H1 (cell line): ENCODE results near the gene ADM5. TPM values are rescaled to one million over a fixed set of nuclear protein-coding genes. Genes with fewer than 3 reads are reported as not detected.

Experiments used
- HDAC2 ChIP-seq, 2 experiments: fragments of 300-600 bp in 1 of 2; sonication (generic) in 1 of 2; IDR thresholded peaks; 2 replicates each; pipeline ENCODE4 v1.6.1; 2011 to 2012; ENCODE audit warnings: low read depth in 2 of 2, low read length in 2 of 2, mild to moderate bottlenecking in 2 of 2, moderate library complexity in 2 of 2, borderline replicate concordance in 1 of 2, inconsistent platforms in 1 of 2
- MAX ChIP-seq: IDR thresholded peaks from 2 replicates; pipeline ENCODE4 v1.6.1; 2012; ENCODE audit warnings: inconsistent platforms
- PHF8 ChIP-seq: fragments of 200-600 bp; sonication (generic); conservative IDR thresholded peaks from 2 replicates; pipeline ENCODE4 v1.7.1; 2012; ENCODE audit warnings: low read depth, mild to moderate bottlenecking, inconsistent platforms, low read length, moderate library complexity
- polyA plus RNA-seq, 7 experiments: library from polyadenylated mRNA; depleted of rRNA in 3 of 7; stranded (reverse) in 5 of 7; unstranded in 2 of 7; fragments of >200 nt in 5 of 7; fragments of 200-250 nt in 2 of 7; gene quantifications; 1 replicate in 5 of 7; 2 replicates in 1 of 7; 4 replicates in 1 of 7; pipeline versions ENCODE4 v1.2.1 to v1.2.3, GENCODE V29; 2011 to 2013; ENCODE audit warnings: missing spikeins in 2 of 7, mixed read lengths in 2 of 7
- total RNA-seq: library from RNA; stranded (reverse); fragmentation: NEBNext Ultra II Directional; extraction: Animal tissue kit (Norgen Biotek cat#: 25700); gene quantifications from 2 replicates; pipeline ENCODE4 v1.2.1, GENCODE V29; 2021

Gene ADM5
- total and polyA plus RNA-seq, 2 of the 8 experiments (the other 6 are each of a cell fraction or from before 2014, with no cell fraction given), result 2.5 to 2.6 TPM

- TF ChIP-seq MAX (peak; percentile 47), HDAC2 (IDR thresholded peaks at IDR 0.05; ENCODE audit: borderline replicate concordance in 1 of 2, low read depth in 2 of 2, low read length in 2 of 2) (peak in 1 of 2 experiments; percentile 1; a peak in 1 of 4 replicates), PHF8 (no peak)
These were observed 2.1 kb downstream of the ADM5 start (continued) for GRCh38 chr19:49691243-49692146.
